ENCODE results near the gene JARID2. TPM values are rescaled to one million over a fixed set of nuclear protein-coding genes. Genes with fewer than 3 reads are reported as not detected.

Gene JARID2
- total and polyA plus RNA-seq, 2 of the 8 experiments (the other 6 are each of a cell fraction or from before 2014, with no cell fraction given) = 60.1 to 239 TPM

GRCh38 chr6:15319677-15320076 lies 73.8 kb downstream of the JARID2 start:
- Histone ChIP-seq H3K27me3 (replicated peaks in 1 of 4; ENCODE audit: control insufficient read depth in 3 of 4, extremely low read depth in 1 of 4, insufficient read depth in 3 of 4, low read length in 3 of 4) (no peaks in the 10 kb centered on the region), H4K91ac (replicated peaks; ENCODE audit: insufficient read length, low read length) (no peak overlapping the region), H4K8ac (ENCODE audit: extremely low read depth, insufficient read depth, low read length) (no peak overlapping the region), H2BK15ac (ENCODE audit: low read length) (no peak overlapping the region), H3K36me3 (ENCODE audit: control insufficient read depth in 2 of 4, insufficient read depth in 4 of 4, low read length in 3 of 4) (peaks cover 0 to 4% (median 0%) of the 10 kb centered on the region in 4 experiments; a peak in 1 of 8 replicates), H4K5ac (ENCODE audit: insufficient read length, low read depth, low read length) (no peak overlapping the region), H3K23ac (ENCODE audit: insufficient read length) (no peak overlapping the region), H2AFZ (ENCODE audit: low read length) (no peak overlapping the region), H3K56ac (replicated peaks; ENCODE audit: insufficient read length, low read depth, low read length) (no peak overlapping the region), H3K79me2 (ENCODE audit: control insufficient read depth in 1 of 2, insufficient read depth in 2 of 2, low read length in 2 of 2) (peaks cover 82 to 99% of the 10 kb centered on the region in 2 experiments), H3K4me2 (ENCODE audit: insufficient read depth in 1 of 2, low read depth in 2 of 2, low read length in 2 of 2) (no peak overlapping the region; a peak in 1 of 4 replicates), H2BK20ac (ENCODE audit: low read length) (no peak overlapping the region), H3K4me1 (replicated peaks in 1 of 4; ENCODE audit: control insufficient read depth in 3 of 4, insufficient read depth in 4 of 4, low read length in 3 of 4) (peaks cover 1 to 19% (median 15%) of the 10 kb centered on the region in 4 experiments; a peak in 5 of 7 replicates), H3K9me3 (ENCODE audit: insufficient read depth in 2 of 2, low read depth in 1 of 2, low read length in 1 of 2) (no peaks in the 10 kb centered on the region), H2BK5ac (ENCODE audit: low read depth, low read length) (no peak overlapping the region), H3K14ac (ENCODE audit: insufficient read length) (no peak overlapping the region), H3K4ac (replicated peaks; ENCODE audit: insufficient read length, low read depth, low read length) (no peak overlapping the region), H3K23me2 (ENCODE audit: low read depth, low read length) (no peaks in the 10 kb centered on the region), H3K27ac (ENCODE audit: low read depth, low read length) (no peak overlapping the region), H3K18ac (ENCODE audit: extremely low read depth, low read length) (no peak overlapping the region), H3K4me3 (ENCODE audit: extremely low read depth in 1 of 4, insufficient read depth in 2 of 4, low read depth in 3 of 4, low read length in 4 of 4) (no peak overlapping the region), H2BK12ac (ENCODE audit: low read depth, low read length) (no peak overlapping the region), H2BK120ac (replicated peaks; ENCODE audit: low read depth, low read length) (no peak overlapping the region), H3K9ac (replicated peaks in 1 of 4; ENCODE audit: extremely low read depth in 1 of 4, low read depth in 3 of 4, low read length in 3 of 4) (no peak overlapping the region), H2AK5ac (ENCODE audit: low read depth, low read length) (no peak overlapping the region), H4K20me1 (replicated peaks in 1 of 2; ENCODE audit: control insufficient read depth in 1 of 2, insufficient read depth in 2 of 2, low read length in 2 of 2) (peaks cover 48 to 75% of the 10 kb centered on the region in 2 experiments), H3K79me1 (ENCODE audit: low read depth, low read length) (peaks cover 12% of the 10 kb centered on the region)
- ChIA-PET CTCF (ENCODE audit: partially characterized antibody) (interaction anchor here (0.7 to 1.7 kb wide), 2 partner anchors 17 to 65 kb away, joined by 3 read pairs; no protein-coding TSS in a partner anchor), POLR2A (ENCODE audit: partially characterized antibody) (interaction anchor here (1.3 kb wide), 1 partner anchor 16 kb away, joined by 3 read pairs; no protein-coding TSS in a partner anchor)
- WGBS, 2 experiments (ENCODE audit: extremely low coverage in 1 of 2, insufficient coverage in 1 of 2, insufficient read length in 1 of 2, insufficient replicate concordance in 2 of 2, low coverage in 1 of 2, low lambda C conversion rate in 2 of 2, missing lambda C conversion rate in 1 of 2) = 88% methylated on average over 3 of the region's 3 CpGs; no CpG with 5 or more reads in 1 of the 2 experiments
- no peak for DNase-seq (ENCODE audit: low read depth in 1 of 2, low spot score in 2 of 2)
- no peak for FAIRE-seq
- TF ChIP-seq POLR2AphosphoS5 (IDR thresholded peaks at IDR 0.05; ENCODE audit: low read depth, low read length) = no peak
- no peak for TF ChIP-seq NRF1 (IDR thresholded peaks at IDR 0.05; ENCODE audit: low read depth, low read length)
- TF ChIP-seq HDAC6 (IDR thresholded peaks at IDR 0.05; ENCODE audit: low read depth, low read length) = no peak
- no peak for TF ChIP-seq EP300 (IDR thresholded peaks at IDR 0.05; ENCODE audit: borderline replicate concordance in 1 of 2, low read depth in 2 of 2, low read length in 2 of 2)
- TF ChIP-seq EGR1 (IDR thresholded peaks at IDR 0.05; ENCODE audit: borderline replicate concordance, low read depth, low read length) = no peak
- TF ChIP-seq CBX8 (IDR thresholded peaks at IDR 0.05; ENCODE audit: borderline replicate concordance, low read depth, low read length) = no peak
- no peak for TF ChIP-seq PHF8 (conservative IDR thresholded peaks at IDR 0.05; ENCODE audit: low read depth, low read length)
- no peak for TF ChIP-seq JUND (IDR thresholded peaks at IDR 0.05; ENCODE audit: low read length)
- no peak for TF ChIP-seq SIX5 (IDR thresholded peaks at IDR 0.05; ENCODE audit: low read depth, low read length)
- no peak for TF ChIP-seq CHD2 (IDR thresholded peaks at IDR 0.05; ENCODE audit: low read length)
- no peak for TF ChIP-seq RNF2 (IDR thresholded peaks at IDR 0.05; ENCODE audit: borderline replicate concordance, low read depth, low read length, missing control alignments, poor library complexity, severe bottlenecking)
- no peak for TF ChIP-seq YY1 (IDR thresholded peaks at IDR 0.05; ENCODE audit: low read depth, low read length)
- no peak for TF ChIP-seq KDM4A (IDR thresholded peaks at IDR 0.05; ENCODE audit: low read depth, low read length, severe bottlenecking)
- TF ChIP-seq ZNF274 (IDR thresholded peaks at IDR 0.05; ENCODE audit: borderline replicate concordance, extremely low read depth, low read length) = no peak
